Endothelial cell (in vitro differentiated cells): ENCODE results near the gene NTMT1. TPM values are rescaled to one million over a fixed set of nuclear protein-coding genes. Genes with fewer than 3 reads are reported as not detected.

Experiments used
- DNase-seq: peaks from one replicate; pipeline ENCODE4 v3.0.0; 2021; ENCODE audit warnings: low spot score
- H3K27ac Mint-ChIP-seq: one replicate; pipeline ENCODE4 v1.8.0; 2021; ENCODE audit warnings: mixed read lengths, inconsistent platforms; ENCODE audit not compliant: unreplicated experiment
- H3K27me3 Mint-ChIP-seq: one replicate; pipeline ENCODE4 v1.8.0; 2021; ENCODE audit warnings: mild to moderate bottlenecking, moderate library complexity, mixed read lengths, inconsistent platforms; ENCODE audit not compliant: unreplicated experiment
- H3K36me3 Mint-ChIP-seq: one replicate; pipeline ENCODE4 v1.8.0; 2021; ENCODE audit warnings: mild to moderate bottlenecking, low read depth, mixed read lengths, inconsistent platforms; ENCODE audit not compliant: unreplicated experiment
- H3K4me1 Mint-ChIP-seq: one replicate; pipeline ENCODE4 v1.8.0; 2021; ENCODE audit warnings: mild to moderate bottlenecking, mixed read lengths, inconsistent platforms; ENCODE audit not compliant: unreplicated experiment
- H3K4me3 Mint-ChIP-seq: one replicate; pipeline ENCODE4 v1.8.0; 2021; ENCODE audit warnings: mild to moderate bottlenecking, mixed read lengths, inconsistent platforms; ENCODE audit not compliant: unreplicated experiment
- H3K9me3 Mint-ChIP-seq: one replicate; pipeline ENCODE4 v1.8.0; 2021; ENCODE audit warnings: mixed read lengths, inconsistent platforms; ENCODE audit not compliant: unreplicated experiment
- CTCF ChIP-seq: fragments of 200-600 bp; sonication (generic); IDR thresholded peaks from one replicate; pipeline ENCODE4 v1.5.0; 2021; ENCODE audit warnings: antibody characterized with exemption; ENCODE audit not compliant: unreplicated experiment
- total RNA-seq: library from RNA; stranded (reverse); fragmentation: NEBNext Ultra II Directional; extraction: Animal tissue kit (Norgen Biotek cat#: 25700); gene quantifications from one replicate; pipeline ENCODE4 v1.2.1, GENCODE V29; 2021; ENCODE audit not compliant: unreplicated experiment

The NTMT1 gene
- total RNA-seq, 1 donor from 2014 or later = 16.7 TPM

- H3K9me3 Mint-ChIP-seq = no peaks in the 10 kb centered on the region
These were observed 21.8 kb upstream of the NTMT1 start for GRCh38 chr9:129604056-129604765.

GRCh38 chr9:129604766-129605163 is 21.2 kb upstream of the NTMT1 start:
- H3K36me3 Mint-ChIP-seq = no peaks in the 10 kb centered on the region
- no peak for TF ChIP-seq CTCF
- H3K9me3 Mint-ChIP-seq = no peaks in the 10 kb centered on the region
- H3K4me3 Mint-ChIP-seq = no peak overlapping the region
- H3K27me3 Mint-ChIP-seq = peaks cover 5% of the 10 kb centered on the region
- peaks cover 18% of the 10 kb centered on the region for H3K4me1 Mint-ChIP-seq
- DNase-seq = no peak
- peak overlapping the region; percentile 54 for H3K27ac Mint-ChIP-seq

More at GRCh38 chr9:129604056-129604765, 21.8 kb upstream of the NTMT1 start:
- Mint-ChIP-seq H3K4me3 (no peak overlapping the region), H3K36me3 (no peaks in the 10 kb centered on the region), H3K27ac (peak overlapping the region; percentile 54), H3K27me3 (peaks cover 6% of the 10 kb centered on the region), H3K4me1 (peaks cover 17% of the 10 kb centered on the region)
- TF ChIP-seq CTCF = no peak
- no peak for DNase-seq

GRCh38 chr9:129606161-129607026 is 19.6 kb upstream of the NTMT1 start:
- Mint-ChIP-seq H3K9me3 (no peaks in the 10 kb centered on the region), H3K36me3 (no peaks in the 10 kb centered on the region), H3K27ac (no peak overlapping the region), H3K4me1 (peaks cover 23% of the 10 kb centered on the region), H3K4me3 (no peak overlapping the region), H3K27me3 (peaks cover 6% of the 10 kb centered on the region)
- DNase-seq = no peak
- TF ChIP-seq CTCF = no peak

- TF ChIP-seq CTCF = no peak
- Mint-ChIP-seq H3K27me3 (peaks cover 7% of the 10 kb centered on the region), H3K4me3 (no peak overlapping the region), H3K9me3 (no peaks in the 10 kb centered on the region), H3K36me3 (no peaks in the 10 kb centered on the region), H3K27ac (no peak overlapping the region), H3K4me1 (peaks cover 23% of the 10 kb centered on the region)
- no peak for DNase-seq
These were observed 19.0 kb upstream of the NTMT1 start for GRCh38 chr9:129607027-129607387.
